Measurements from ENCODE around the gene SP3.

GRCh38 chr2:173896755-173897154 is 68.4 kb downstream of the SP3 start:
- TF ChIP-seq CTCF (IDR thresholded peaks at IDR 0.05) (no peak), EP300 (IDR thresholded peaks at IDR 0.05) (no peak), POLR2A (IDR thresholded peaks at IDR 0.05; ENCODE audit: low read depth) (no peak), POLR2AphosphoS5 (IDR thresholded peaks at IDR 0.05) (no peak)

Measured in esophagus muscularis mucosa (tissue), 4 donors.